Activated T-cell treated with anti-CD3 and anti-CD28 coated beads, Interleukin-2, amount 50 U/mL, for 4 hours (primary cell): ENCODE results near the gene FAM161A. TPM values are rescaled to one million over a fixed set of nuclear protein-coding genes. Genes with fewer than 3 reads are reported as not detected.
"Not testable (repeated sequence)": the region's sequence is repeated elsewhere in the genome, so short reads cannot be mapped to it uniquely, and the experiment has no call there.

Experiments
- ATAC-seq, 2 donors: fragments of 200-7000 bp; cut with Tn5 transposase; one replicate each; pipeline ENCODE4 v1.10.0; 2021
- DNase-seq: peaks from one replicate; pipeline ENCODE4 v3.0.0-alpha.2; 2020
- H3K27me3 Mint-ChIP-seq: one replicate; pipeline ENCODE4 v1.8.0; 2021; ENCODE audit warnings: low read depth, mixed read lengths
- H3K36me3 Mint-ChIP-seq: one replicate; pipeline ENCODE4 v1.8.0; 2022; ENCODE audit warnings: mixed read lengths; ENCODE audit not compliant: insufficient read depth
- H3K4me1 Mint-ChIP-seq: one replicate; pipeline ENCODE4 v1.8.0; 2021; ENCODE audit warnings: low read depth, mixed read lengths
- H3K4me3 Mint-ChIP-seq: one replicate; pipeline ENCODE4 v1.8.0; 2021; ENCODE audit warnings: mild to moderate bottlenecking, moderate library complexity, mixed read lengths
- H3K9me3 Mint-ChIP-seq: one replicate; pipeline ENCODE4 v1.8.0; 2021; ENCODE audit warnings: mixed read lengths
- total RNA-seq, 3 donors: library from RNA; stranded (reverse); gene quantifications; one replicate each; pipeline ENCODE4 v1.2.1, GENCODE V29; 2021

The FAM161A gene
- 1 to 10 TPM; 2.5 to 3.0 (median 2.6) TPM for total RNA-seq

GRCh38 chr2:61853847-61854563 lies at the start of gene FAM161A:
TSS of gene FAM161A (minus strand) at chr2:61854060. CDS start at chr2:61854041, 19 bp downstream.
- H3K27me3 Mint-ChIP-seq: no peaks in the 10 kb centered on the region
- H3K36me3 Mint-ChIP-seq: no peaks in the 10 kb centered on the region
- DNase-seq: peak; percentile 60

GRCh38 chr2:61900281-61900680 lies 46.4 kb upstream of the FAM161A start:
- Mint-ChIP-seq H3K36me3 (no peaks in the 10 kb centered on the region), H3K27me3 (no peaks in the 10 kb centered on the region), H3K4me3 (no peak overlapping the region), H3K9me3 (no peaks in the 10 kb centered on the region), H3K4me1 (peaks cover 6% of the 10 kb centered on the region)
- ATAC-seq (no peak), DNase-seq (no peak)

More at GRCh38 chr2:61853847-61854563, at the start of gene FAM161A:
- ATAC-seq: peak; percentile 80 to 92
- Mint-ChIP-seq H3K4me1 (peaks cover 17% of the 10 kb centered on the region), H3K4me3 (peak within 1 kb of the TSS; percentile 93), H3K9me3 (no peaks in the 10 kb centered on the region)

- DNase-seq (no peak), ATAC-seq (no peak)
- H3K36me3 Mint-ChIP-seq: no peaks in the 10 kb centered on the region
- no peaks in the 10 kb centered on the region for H3K9me3 Mint-ChIP-seq
- no peaks in the 10 kb centered on the region for H3K4me1 Mint-ChIP-seq
- no peak overlapping the region for H3K4me3 Mint-ChIP-seq
- H3K27me3 Mint-ChIP-seq: no peaks in the 10 kb centered on the region
Observed at GRCh38 chr2:61898810-61899209, 45.0 kb upstream of the FAM161A start.

- Mint-ChIP-seq H3K27me3 (no peaks in the 10 kb centered on the region), H3K4me1 (peaks cover 28% of the 10 kb centered on the region), H3K4me3 (peak within 1 kb of the TSS; percentile 99), H3K9me3 (no peaks in the 10 kb centered on the region), H3K36me3 (peaks cover 19% of the 10 kb centered on the region)
- ATAC-seq (peak; percentile 83 to 88), DNase-seq (peak; percentile 86)
Observed at GRCh38 chr2:61888267-61889055, 34.6 kb upstream of the FAM161A start, which contains the start of gene CCT4. TSS of gene CCT4 (minus strand) at chr2:61888656. CDS start at chr2:61888507, 149 bp downstream.

GRCh38 chr2:61887717-61888266 lies 33.9 kb upstream of the FAM161A start:
- ATAC-seq: peak; percentile 9 to 14

GRCh38 chr2:61885896-61886603 lies 32.2 kb upstream of the FAM161A start:
- Mint-ChIP-seq H3K4me3 (peak overlapping the region; percentile 99), H3K27me3 (no peaks in the 10 kb centered on the region), H3K9me3 (no peaks in the 10 kb centered on the region), H3K36me3 (peaks cover 23% of the 10 kb centered on the region), H3K4me1 (peaks cover 28% of the 10 kb centered on the region)
- ATAC-seq: no peak
- peak; percentile 20 for DNase-seq

More at GRCh38 chr2:61887717-61888266, 33.9 kb upstream of the FAM161A start:
- Mint-ChIP-seq H3K27me3 (no peaks in the 10 kb centered on the region), H3K36me3 (peaks cover 19% of the 10 kb centered on the region), H3K9me3 (no peaks in the 10 kb centered on the region), H3K4me3 (peak overlapping the region; percentile 99), H3K4me1 (peaks cover 28% of the 10 kb centered on the region)
- DNase-seq: no peak

- no peaks in the 10 kb centered on the region for H3K27me3 Mint-ChIP-seq
- H3K4me1 Mint-ChIP-seq: peaks cover 25% of the 10 kb centered on the region
- peaks cover 32% of the 10 kb centered on the region for H3K36me3 Mint-ChIP-seq
- no peak for DNase-seq
- no peak overlapping the region for H3K4me3 Mint-ChIP-seq
- H3K9me3 Mint-ChIP-seq: no peaks in the 10 kb centered on the region
- no peak for ATAC-seq
Observed at GRCh38 chr2:61882850-61883249, 29.0 kb upstream of the FAM161A start.

- H3K27me3 Mint-ChIP-seq, H3K4me1 Mint-ChIP-seq, DNase-seq, H3K9me3 Mint-ChIP-seq, H3K4me3 Mint-ChIP-seq, ATAC-seq: not testable (repeated sequence)
- H3K36me3 Mint-ChIP-seq: peaks cover 26% of the 10 kb centered on the region
Observed at GRCh38 chr2:61879351-61879750, 25.5 kb upstream of the FAM161A start.

- DNase-seq (no peak), ATAC-seq (no peak)
- H3K27me3 Mint-ChIP-seq: no peaks in the 10 kb centered on the region
- no peaks in the 10 kb centered on the region for H3K9me3 Mint-ChIP-seq
- peaks cover 27% of the 10 kb centered on the region for H3K36me3 Mint-ChIP-seq
- H3K4me3 Mint-ChIP-seq: no peak overlapping the region
- no peaks in the 10 kb centered on the region for H3K4me1 Mint-ChIP-seq
Observed at GRCh38 chr2:61878761-61879160, 24.9 kb upstream of the FAM161A start.

- no peak overlapping the region for H3K4me3 Mint-ChIP-seq
- H3K9me3 Mint-ChIP-seq: no peaks in the 10 kb centered on the region
- H3K27me3 Mint-ChIP-seq: no peaks in the 10 kb centered on the region
- ATAC-seq (no peak), DNase-seq (no peak)
- H3K36me3 Mint-ChIP-seq: peaks cover 26% of the 10 kb centered on the region
- no peaks in the 10 kb centered on the region for H3K4me1 Mint-ChIP-seq
Observed at GRCh38 chr2:61877571-61878245, 23.8 kb upstream of the FAM161A start.

- Mint-ChIP-seq H3K4me3 (no peak overlapping the region), H3K27me3 (no peaks in the 10 kb centered on the region), H3K9me3 (no peaks in the 10 kb centered on the region), H3K36me3 (peaks cover 26% of the 10 kb centered on the region), H3K4me1 (peaks cover under 1% of the 10 kb centered on the region)
- DNase-seq: no peak
- ATAC-seq: no peak
Observed at GRCh38 chr2:61876400-61876799, 22.5 kb upstream of the FAM161A start.

GRCh38 chr2:61866482-61867089 lies 12.7 kb upstream of the FAM161A start:
- not testable (repeated sequence) for ATAC-seq, H3K27me3 Mint-ChIP-seq, DNase-seq, H3K9me3 Mint-ChIP-seq, H3K4me3 Mint-ChIP-seq, H3K4me1 Mint-ChIP-seq
- peaks cover 45% of the 10 kb centered on the region for H3K36me3 Mint-ChIP-seq

- ATAC-seq (no peak), DNase-seq (no peak)
- Mint-ChIP-seq H3K27me3 (no peaks in the 10 kb centered on the region), H3K4me3 (no peak overlapping the region), H3K9me3 (peaks cover 7% of the 10 kb centered on the region), H3K4me1 (no peaks in the 10 kb centered on the region), H3K36me3 (peaks cover 28% of the 10 kb centered on the region)
Observed at GRCh38 chr2:61862085-61862484, 8.2 kb upstream of the FAM161A start.
